Activated B cell treated with CpG ODN at 0.5 μM for 24 hours (primary cell): ENCODE measurements around the gene PDE10A. TPM values are rescaled to one million over a fixed set of nuclear protein-coding genes. Genes with fewer than 3 reads are reported as not detected.

Experiments
- ATAC-seq: fragments of 200-7000 bp; cut with Tn5 transposase; one replicate; pipeline ENCODE4 v1.10.0; 2021; ENCODE audit warnings: low read depth, mild to moderate bottlenecking, moderate library complexity
- CTCF ChIA-PET: fragments of 350-600 bp; sonication (Branson Sonifier 250); formaldehyde crosslinking; loops from one replicate; lab custom pipeline; 2021; ENCODE audit warnings: antibody characterized with exemption; lab: Charles Lee
- POLR2A ChIA-PET: fragments of 350-600 bp; sonication (Branson Sonifier 250); formaldehyde crosslinking; loops from one replicate; lab custom pipeline; 2021; ENCODE audit warnings: antibody characterized with exemption; lab: Charles Lee
- DNase-seq: peaks from one replicate; pipeline ENCODE4 v3.0.0; 2022
- H3K27ac Mint-ChIP-seq: one replicate; pipeline ENCODE4 v1.8.0; 2020; ENCODE audit warnings: mixed read lengths
- H3K27me3 Mint-ChIP-seq: one replicate; pipeline ENCODE4 v1.8.0; 2021; ENCODE audit warnings: mixed read lengths
- H3K36me3 Mint-ChIP-seq: one replicate; pipeline ENCODE4 v1.8.0; 2021; ENCODE audit warnings: low read depth, mixed read lengths
- H3K4me1 Mint-ChIP-seq: one replicate; pipeline ENCODE4 v1.8.0; 2021; ENCODE audit warnings: mixed read lengths
- H3K4me3 Mint-ChIP-seq: one replicate; pipeline ENCODE4 v1.8.0; 2020; ENCODE audit warnings: mild to moderate bottlenecking, mixed read lengths
- H3K9me3 Mint-ChIP-seq: one replicate; pipeline ENCODE4 v1.8.0; 2020; ENCODE audit warnings: mixed read lengths
- intact Hi-C: fragments of 100-400 bp; cut with micrococcal nuclease; formaldehyde crosslinking; loops from one replicate; pipeline ENCODE4 v1.15.1; 2024
- total RNA-seq: library from RNA; stranded (reverse); gene quantifications from 2 replicates; pipeline ENCODE4 v1.2.3, GENCODE V29; 2022
- TF ChIP-seq, protein P1 (sequence below): fragments of 200-600 bp; IDR thresholded peaks from one replicate; pipeline ENCODE4 v1.8.0; 2022; ENCODE audit warnings: antibody characterized with exemption, mild to moderate bottlenecking

The PDE10A gene
- total RNA-seq, 1 donor from 2014 or later = not detected

DNA sequence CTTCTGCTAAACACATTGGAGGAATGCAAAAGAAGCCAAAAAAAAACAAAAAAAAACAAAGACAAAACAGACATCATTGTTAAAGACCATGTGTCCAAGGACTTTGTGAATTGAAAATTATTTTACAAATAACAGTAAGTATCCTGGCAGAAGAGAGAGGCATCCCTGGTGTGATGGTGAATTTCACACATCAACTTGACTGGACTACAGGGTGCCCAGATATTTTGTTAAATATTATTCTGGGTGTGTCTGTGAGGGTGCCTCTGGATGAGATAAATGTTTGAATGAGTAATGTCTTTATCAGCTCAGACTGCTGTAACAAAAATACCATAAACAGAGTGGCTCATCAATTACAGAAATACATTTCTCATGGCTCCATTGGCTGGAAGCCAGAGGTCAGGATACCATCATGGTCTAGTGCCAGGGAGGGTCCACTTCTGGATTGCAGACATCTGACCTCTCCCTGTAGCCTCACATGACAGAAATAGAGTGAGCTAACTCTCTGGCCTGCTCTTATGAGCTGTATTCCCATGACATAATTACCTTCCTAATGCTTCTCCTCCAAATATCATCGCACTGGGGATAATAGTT lies 341.4 kb downstream of the PDE10A start:
- ATAC-seq = no peak
- Mint-ChIP-seq H3K36me3 (no peaks in the 10 kb centered on the region), H3K27me3 (no peaks in the 10 kb centered on the region), H3K4me1 (no peaks in the 10 kb centered on the region), H3K4me3 (no peak overlapping the region), H3K9me3 (peaks cover 25% of the 10 kb centered on the region), H3K27ac (no peak overlapping the region)
- TF ChIP-seq, protein P1, sequence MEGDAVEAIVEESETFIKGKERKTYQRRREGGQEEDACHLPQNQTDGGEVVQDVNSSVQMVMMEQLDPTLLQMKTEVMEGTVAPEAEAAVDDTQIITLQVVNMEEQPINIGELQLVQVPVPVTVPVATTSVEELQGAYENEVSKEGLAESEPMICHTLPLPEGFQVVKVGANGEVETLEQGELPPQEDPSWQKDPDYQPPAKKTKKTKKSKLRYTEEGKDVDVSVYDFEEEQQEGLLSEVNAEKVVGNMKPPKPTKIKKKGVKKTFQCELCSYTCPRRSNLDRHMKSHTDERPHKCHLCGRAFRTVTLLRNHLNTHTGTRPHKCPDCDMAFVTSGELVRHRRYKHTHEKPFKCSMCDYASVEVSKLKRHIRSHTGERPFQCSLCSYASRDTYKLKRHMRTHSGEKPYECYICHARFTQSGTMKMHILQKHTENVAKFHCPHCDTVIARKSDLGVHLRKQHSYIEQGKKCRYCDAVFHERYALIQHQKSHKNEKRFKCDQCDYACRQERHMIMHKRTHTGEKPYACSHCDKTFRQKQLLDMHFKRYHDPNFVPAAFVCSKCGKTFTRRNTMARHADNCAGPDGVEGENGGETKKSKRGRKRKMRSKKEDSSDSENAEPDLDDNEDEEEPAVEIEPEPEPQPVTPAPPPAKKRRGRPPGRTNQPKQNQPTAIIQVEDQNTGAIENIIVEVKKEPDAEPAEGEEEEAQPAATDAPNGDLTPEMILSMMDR = no peak
- DNase-seq = no peak
- intact Hi-C loops = no loop called here
- POLR2A ChIA-PET = no interaction called here
- CTCF ChIA-PET = no interaction called here

DNA sequence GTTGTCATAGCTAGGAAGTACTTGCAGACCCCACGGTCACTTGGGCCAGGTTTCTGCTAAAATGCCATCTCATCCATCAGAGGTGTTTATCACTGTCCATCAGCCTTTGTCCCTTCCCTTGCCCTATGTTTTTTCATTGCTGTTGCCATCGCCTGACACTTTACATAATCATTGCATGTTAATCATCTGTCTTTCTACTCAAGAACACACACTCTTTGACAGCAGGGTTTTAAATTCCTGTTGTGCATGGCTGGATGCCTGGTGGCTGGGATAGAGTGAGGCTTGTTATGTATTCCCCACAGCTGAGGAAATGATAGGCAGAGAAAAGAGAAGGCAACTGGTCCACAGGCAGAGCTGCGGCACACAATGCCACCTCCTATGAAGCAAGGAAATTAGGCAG lies 341.9 kb downstream of the PDE10A start:
- no peak for DNase-seq
- CTCF ChIA-PET = no interaction called here
- no peaks in the 10 kb centered on the region for H3K36me3 Mint-ChIP-seq
- H3K4me3 Mint-ChIP-seq = no peak overlapping the region
- no peak overlapping the region for H3K27ac Mint-ChIP-seq
- peaks cover 25% of the 10 kb centered on the region for H3K9me3 Mint-ChIP-seq
- ATAC-seq = no peak
- TF ChIP-seq, protein P1 = no peak
- no peaks in the 10 kb centered on the region for H3K27me3 Mint-ChIP-seq
- no peaks in the 10 kb centered on the region for H3K4me1 Mint-ChIP-seq
- intact Hi-C loops = no loop called here
- POLR2A ChIA-PET = no interaction called here

DNA sequence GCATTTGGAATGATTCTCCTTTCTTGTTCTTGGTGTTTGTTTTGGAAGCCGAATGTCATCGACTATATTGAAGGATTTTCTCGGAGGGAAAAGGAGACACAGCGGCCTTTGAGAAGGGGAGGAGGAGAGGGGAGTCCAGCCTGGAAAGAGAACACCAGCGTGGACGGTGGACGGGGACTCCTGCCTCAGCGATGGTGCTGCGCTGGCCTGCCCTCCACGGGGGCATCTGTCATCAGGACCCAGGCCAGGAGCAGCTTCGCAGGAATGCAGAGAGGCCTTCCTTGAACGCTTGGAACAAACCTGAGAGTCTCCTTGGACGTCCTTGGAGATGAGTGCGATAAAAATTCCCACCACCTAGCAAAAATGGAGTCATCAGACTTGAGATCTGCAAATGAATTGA lies 345.3 kb downstream of the PDE10A start:
- Mint-ChIP-seq H3K4me1 (no peaks in the 10 kb centered on the region), H3K9me3 (peaks cover 26% of the 10 kb centered on the region), H3K27ac (no peak overlapping the region), H3K36me3 (no peaks in the 10 kb centered on the region), H3K4me3 (no peak overlapping the region), H3K27me3 (no peaks in the 10 kb centered on the region)
- DNase-seq = no peak
- POLR2A ChIA-PET = no interaction called here
- ATAC-seq = no peak
- intact Hi-C loops = no loop called here
- TF ChIP-seq, protein P1 = no peak
- CTCF ChIA-PET = no interaction called here

DNA sequence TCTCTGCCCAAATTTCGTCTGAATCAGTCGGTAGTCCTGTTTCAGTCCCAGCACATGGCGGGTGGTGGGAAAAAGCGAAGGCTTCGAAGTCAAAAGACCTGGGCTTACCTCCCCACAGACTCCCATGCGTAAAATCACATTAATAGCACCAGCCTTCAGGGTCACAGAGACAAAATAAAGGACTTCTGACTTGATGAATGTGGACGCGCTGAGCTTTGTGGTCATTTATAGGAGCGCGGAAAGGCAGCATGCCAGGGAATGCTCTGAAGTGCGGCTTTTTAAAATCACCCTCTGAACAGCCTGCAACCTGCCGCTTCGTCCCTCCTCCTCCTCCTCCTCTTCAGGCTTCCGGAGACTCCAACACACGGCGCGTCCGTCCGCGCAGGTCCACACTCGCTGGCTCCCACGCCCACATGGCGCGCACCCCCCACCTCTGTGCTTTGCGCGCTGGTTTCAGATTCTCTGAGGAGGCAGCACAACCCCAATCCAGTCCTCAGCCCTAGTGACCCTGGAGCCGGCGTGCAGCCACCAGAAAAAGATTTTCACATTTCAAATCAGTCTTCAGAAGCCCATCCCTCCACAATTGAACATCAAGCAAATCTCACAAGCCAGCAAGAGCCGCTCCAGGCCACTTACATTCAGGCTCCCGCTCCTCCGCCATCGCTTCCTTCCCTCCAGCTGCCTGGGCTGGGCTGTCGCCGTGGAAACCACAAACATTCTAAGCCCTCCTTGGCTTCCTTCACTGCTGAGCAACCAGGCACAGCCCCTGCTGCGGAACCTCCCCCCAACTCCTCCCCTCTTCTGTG lies 353.9 kb downstream of the PDE10A start, which contains the start of gene C6orf118:
TSS of gene C6orf118 (minus strand) at position 680 of the 806 bp plus-strand sequence. CDS start at position 661, 19 bp downstream.
- Mint-ChIP-seq H3K27ac (no peak within 1 kb of the TSS), H3K4me1 (peaks cover 4% of the 10 kb centered on the region), H3K27me3 (no peaks in the 10 kb centered on the region), H3K4me3 (no peak within 1 kb of the TSS), H3K36me3 (no peaks in the 10 kb centered on the region), H3K9me3 (peaks cover 2% of the 10 kb centered on the region)
- CTCF ChIA-PET = no interaction called here
- POLR2A ChIA-PET = no interaction called here
- TF ChIP-seq, protein P1 = no peak
- DNase-seq (no peak), ATAC-seq (no peak)
- intact Hi-C loops = no loop called here

DNA sequence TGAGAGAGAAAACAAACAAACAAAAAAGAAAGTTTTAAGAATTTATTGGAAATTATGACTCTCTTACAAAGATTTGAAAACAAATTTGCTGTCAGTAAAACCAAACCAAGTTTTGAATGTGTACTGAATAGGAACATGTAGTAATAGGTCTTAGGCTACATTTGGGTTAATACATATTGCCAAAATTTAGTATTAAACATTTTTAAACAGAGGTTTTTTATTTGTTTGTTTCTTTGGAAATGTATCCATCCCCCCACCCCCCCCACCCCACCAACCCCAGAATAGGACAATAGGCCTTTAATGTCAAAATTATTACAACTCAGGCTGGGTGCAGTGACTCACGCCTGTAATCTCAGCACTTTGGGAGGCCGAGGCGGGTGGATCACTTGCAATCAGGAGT lies 356.1 kb downstream of the PDE10A start:
- CTCF ChIA-PET = no interaction called here
- H3K27ac Mint-ChIP-seq = no peak overlapping the region
- H3K4me1 Mint-ChIP-seq = peaks cover 4% of the 10 kb centered on the region

More for the DNA sequence above, 356.1 kb downstream of the PDE10A start:
- ATAC-seq (no peak), DNase-seq (no peak)
- H3K9me3 Mint-ChIP-seq = no peaks in the 10 kb centered on the region
- H3K4me3 Mint-ChIP-seq = no peak overlapping the region
- no peaks in the 10 kb centered on the region for H3K36me3 Mint-ChIP-seq
- intact Hi-C loops = no loop called here
- no peaks in the 10 kb centered on the region for H3K27me3 Mint-ChIP-seq
- TF ChIP-seq, protein P1 = no peak
- POLR2A ChIA-PET = no interaction called here
